AG08395 (cell line): Measurements from ENCODE around the gene MTUS2.

Experiments used
- DNase-seq: peaks from one replicate; pipeline ENCODE4 v3.0.0; 2012; ENCODE audit warnings: mixed read lengths, low spot score

MTUS2 gene

DNA sequence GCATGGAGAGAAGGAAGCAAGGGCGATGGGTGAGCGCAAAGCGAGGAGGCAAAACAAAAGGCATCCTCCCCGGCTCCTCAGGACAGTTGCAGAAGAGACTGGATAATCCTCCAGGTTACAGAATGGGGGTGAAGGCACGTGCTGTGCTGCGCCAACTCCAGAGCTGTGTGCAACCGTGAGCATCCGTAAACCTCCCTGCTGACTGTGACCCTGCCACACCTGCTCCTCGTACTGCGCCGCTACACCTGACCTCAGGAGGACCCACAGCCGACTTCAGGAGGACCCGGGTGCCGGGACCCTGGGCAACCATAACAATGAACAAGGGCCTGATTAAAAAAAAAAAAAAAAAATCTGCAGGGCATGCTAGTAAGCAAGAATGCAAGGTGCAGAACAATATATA, 706.6 kb downstream of the MTUS2 start:
- DNase-seq, result no peak

DNA sequence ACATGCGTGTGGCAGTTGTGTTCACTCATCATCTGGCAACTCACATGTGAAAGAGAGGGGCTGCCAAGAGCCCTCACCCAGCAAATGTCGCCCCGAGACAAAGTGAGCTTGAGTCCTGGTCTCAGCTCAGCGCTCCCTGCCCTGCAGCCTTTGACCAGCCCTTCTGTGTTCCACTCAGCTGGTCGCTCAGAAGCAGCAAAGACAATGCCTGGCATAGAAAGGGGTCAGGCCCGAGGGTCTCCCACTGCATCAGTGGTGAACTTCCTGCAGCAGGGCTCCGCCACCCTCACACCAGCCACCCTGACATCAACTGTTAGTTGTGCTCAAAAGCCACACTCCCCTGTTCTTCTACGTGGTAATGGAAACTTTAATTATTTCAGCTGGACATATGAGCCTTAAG, 707.4 kb downstream of the MTUS2 start:
- DNase-seq, result no peak

DNA sequence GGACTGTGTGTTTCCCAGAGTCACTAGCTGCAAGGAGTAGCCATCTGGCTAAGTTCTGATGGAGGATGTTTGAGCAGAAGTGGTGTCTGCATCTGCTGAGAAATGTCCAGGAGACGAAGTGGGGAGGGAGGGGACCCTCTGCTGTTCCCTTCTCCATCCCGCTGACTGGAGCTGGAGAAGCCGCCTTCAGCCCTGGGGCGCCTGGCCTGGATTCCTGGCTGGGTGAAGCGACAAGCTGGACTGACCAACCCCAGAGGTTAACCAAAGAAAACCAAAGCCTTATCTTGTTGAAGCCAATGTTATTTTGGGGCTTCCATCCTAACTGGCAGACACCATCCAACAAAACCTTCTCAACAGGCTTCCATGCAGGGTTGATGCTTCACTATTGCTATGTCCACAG, 707.8 kb downstream of the MTUS2 start:
- DNase-seq, result no peak

DNA sequence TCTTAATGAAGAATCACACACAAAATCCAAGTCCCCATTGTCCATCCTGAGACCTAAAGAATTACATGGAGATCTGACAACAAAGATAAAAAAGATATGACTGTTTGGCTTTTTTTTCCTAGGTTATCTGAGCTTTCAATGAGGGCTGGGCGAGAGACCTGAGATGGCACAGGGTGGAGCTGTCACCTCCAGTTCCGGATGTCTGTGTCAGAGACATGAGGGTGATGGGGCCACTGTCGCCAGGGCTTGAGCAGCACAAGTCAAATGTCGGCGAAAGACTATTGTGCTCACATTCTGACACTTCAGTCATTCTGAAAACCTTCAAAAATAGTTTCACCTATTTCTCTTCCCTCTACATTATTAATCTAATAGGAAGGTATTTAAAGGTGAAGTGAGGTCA, 709.6 kb downstream of the MTUS2 start:
- DNase-seq, result no peak

DNA sequence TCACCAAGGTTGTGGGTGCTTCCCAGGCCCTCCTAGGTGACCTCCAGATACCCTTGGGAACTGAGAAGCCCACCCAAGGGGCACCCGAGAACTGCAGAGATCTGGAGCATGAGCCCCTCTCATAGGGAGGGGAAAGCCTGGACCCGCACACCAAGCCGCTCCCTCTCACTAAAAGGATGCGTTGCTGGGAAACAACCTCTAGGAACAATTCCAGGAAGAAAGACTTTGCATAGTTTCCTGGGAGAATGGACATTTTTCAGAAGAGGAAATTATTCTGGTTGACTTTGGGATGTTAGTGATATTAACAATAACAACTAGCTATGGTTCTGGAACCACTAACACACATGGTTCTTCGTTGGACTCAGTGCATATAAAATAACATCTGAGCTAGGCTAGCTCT, 710.8 kb downstream of the MTUS2 start:
- DNase-seq, result no peak

DNA sequence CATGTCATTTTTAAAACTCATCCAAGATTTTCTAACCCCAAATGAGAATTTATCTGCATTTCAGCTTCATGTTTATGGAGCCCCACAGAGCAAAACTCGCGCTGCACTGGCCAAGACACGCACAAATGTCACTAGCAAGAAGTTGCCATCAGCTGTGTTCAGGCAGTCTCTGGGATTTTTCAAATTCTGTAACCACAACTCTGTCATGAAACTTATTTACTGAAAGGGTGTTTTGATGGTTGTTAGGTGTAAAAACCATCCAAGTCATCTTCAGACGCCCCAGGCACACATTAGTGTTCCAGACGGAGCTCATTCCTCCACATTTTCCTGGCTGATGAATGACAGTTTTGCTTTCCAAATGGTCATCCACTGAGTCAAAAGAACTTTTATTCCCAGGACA, 712.0 kb downstream of the MTUS2 start:
- DNase-seq, result peak; percentile 57

DNA sequence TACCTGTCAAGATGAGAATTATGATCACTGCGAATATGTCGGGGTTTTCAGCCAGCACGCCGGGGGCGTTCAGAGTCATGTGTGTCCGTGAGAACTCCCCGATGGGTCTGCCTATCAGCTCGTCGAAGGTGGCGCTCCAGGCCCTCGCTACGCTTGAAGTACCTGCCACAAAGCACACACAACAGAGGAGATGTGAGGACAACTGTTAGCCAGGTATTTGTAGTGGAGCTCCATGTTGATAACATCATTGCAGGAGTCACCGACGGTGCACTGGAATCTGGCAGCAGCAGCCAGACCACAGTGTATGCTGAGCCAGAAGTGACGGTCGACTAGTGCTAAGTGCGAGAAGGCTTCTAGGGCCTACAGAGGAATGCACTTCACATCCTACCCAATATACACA, 712.7 kb downstream of the MTUS2 start:
- DNase-seq, result no peak

DNA sequence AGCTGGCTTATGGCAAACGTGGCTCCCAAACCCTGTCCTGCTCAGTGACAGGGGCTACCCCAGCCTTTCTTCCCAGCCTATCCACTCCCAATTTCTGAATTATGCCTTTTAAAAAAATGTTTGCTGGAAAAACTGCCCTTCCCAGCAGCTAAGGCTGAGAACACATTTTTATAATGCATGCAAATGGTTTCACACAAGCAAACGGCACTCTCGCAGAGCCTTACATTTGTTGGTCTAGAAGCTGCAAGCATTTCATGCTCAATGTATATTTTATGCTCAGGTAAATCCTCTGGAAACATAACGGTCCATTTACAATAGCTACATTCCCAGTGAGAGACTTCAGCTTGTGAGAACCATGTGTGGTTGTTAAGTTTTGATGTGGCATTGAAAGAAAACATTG, 713.9 kb downstream of the MTUS2 start:
- DNase-seq, result no peak

DNA sequence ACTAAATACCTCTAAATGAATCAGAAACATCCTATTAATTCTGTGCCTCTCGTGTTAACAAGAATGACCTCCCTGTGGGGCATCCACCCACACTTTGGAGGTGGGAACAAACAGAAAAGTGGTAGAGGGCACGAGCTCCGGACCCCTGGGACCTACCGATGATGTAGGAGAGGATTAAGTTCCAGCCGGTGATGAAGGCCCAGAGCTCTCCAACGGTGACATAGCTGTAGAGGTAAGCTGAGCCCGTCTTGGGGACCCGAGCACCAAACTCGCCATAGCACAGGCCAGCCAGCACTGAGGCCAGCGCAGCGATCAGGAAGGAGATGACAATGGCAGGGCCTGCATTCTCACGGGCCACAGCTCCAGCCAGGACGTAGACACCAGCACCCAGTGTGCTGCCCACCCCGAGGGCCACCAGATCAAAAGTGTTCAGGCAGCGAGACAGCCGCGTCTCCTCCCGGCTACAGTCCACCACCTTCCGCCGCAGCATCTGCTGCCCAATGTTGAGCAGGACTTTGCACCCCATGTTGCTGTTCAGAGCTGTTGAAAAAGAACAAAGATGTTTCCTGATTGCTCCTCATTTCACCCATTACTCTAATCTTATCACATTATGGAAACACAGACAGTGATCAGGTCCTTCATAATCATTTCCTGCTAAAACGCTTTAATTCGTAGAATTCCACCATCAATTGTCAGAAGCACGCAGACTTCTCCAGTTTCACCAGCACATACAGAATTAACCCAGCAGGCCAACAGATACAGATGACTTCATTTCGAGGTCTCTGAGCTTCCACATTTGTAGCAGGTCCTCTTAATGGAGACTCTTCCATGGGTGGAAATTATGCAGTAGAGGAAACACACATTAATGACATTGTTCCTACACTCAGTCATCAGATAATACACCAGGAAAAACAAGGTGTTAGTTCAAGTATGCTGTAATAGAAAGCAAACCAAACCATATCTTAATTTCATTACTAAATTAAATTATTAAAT, 715.8 kb downstream of the MTUS2 start:
- DNase-seq, result no peak

DNA sequence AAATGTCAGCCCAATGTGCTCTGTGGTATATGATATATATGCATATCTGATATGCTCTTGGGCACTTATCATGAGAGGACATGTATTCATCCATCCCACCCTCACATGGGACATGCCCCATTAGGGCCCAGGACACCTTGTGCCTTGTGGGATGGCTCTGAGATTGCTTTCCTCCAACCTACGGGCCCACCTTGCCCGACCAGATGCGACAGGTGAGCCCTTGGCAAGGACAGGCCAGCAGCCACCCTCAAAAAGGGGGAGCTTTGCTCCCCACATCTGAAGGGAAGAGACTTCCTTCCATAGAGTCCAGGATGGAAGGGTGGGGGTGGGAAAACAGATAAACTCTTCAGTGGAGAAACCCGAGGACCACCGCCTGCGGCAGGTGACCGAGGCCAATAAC, 716.7 kb downstream of the MTUS2 start:
- no peak for DNase-seq

DNA sequence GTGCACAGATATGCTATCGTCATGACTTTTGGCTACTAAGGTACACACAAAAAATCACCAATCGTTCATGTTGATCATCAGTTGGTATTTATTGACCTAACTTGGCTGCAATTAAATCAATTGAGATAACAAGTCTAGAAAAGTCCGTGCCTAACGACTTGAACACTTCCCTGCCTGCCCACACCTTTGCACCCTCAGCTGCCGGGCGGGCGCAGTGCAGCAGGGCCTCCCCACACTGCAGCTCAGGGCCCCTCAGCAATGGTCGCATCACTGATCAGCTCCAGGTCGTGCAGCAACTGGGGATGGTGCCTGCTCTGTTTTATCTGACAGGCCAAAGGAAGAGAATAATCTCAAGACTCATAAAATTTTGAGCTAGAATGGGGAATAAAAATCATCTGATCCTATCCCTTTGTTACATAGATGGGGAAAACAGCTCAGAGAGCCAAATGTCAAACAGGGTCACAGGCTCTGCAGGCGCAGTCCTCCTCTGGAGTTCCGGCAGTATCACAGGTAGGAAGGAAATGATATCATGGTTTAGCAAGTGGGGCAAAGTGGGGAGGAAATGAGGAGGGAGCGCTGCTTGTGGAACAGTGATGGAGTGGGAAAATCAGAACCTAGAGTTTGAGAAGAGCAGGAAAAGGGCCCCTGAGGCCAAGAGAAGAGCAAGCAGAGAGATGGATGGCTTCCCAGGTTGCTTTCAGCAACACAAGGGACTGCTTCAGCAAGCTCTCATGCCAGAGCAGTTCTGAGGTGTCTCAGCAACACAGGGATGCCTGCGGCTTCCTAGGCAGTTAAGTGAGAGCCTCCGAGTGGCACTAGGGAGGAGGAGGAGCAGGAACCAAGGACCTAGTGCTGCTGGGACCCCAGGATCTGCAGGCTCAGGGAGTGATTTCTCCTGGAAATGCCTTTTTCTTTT, 717.9 kb downstream of the MTUS2 start:
- peak; percentile 44 for DNase-seq

DNA sequence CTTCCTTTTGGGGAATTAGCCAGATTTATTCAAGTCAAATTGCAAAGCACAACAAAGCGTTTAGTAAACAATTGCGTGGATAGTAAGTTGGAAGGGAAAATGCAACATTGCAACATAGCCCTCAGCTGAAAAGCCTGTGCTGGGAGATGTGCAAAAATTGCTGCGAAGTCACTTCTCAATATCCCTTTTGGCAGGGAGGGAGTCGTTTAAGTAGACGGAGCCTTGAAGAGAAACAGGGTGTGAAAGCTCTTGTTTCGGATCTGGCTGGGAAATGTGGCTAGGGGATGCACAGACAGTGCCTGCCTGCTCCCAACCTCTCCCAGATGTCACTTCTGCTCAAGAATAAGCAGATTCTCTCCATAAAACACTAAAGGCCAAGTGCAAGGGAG, 718.5 kb downstream of the MTUS2 start:
- DNase-seq, result peak; percentile 31

DNA sequence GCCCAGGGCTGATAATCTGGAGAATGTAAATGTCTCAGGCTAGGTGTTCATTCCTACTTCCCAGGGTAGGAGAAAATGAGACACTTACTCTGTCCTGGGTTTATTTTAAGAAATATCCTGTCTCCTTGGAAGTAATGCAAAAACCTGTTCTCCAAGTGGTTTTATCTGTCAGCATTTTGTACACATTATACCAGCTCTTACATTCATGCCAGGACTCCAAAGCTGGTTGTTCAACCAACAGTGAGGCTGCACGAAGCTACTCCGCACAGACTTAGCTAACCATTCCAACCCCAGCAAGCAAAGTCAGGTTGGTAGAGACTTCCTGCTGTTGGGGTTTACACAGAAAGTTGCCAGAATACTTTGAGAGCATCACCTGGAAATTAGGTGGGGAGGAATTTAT, 719.7 kb downstream of the MTUS2 start:
- no peak for DNase-seq

DNA sequence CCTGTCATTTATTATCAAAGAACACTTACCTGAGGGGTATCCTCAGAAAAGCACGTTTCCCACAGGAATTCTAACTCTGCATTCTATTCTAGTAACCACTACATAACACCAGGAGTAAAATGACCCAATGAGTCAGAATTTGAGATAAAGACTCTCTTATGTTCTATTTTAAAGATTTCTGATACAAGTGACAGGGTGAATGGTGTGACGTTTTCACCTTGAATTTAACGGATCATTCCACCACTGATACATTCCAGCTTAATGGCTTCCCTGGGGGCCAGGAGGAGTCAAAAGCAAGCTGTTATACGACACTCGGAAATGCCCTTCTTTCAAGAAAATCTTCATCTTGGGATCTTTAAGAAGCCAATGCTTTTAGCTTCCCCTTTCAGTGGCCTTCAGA, 720.2 kb downstream of the MTUS2 start:
- no peak for DNase-seq

DNA sequence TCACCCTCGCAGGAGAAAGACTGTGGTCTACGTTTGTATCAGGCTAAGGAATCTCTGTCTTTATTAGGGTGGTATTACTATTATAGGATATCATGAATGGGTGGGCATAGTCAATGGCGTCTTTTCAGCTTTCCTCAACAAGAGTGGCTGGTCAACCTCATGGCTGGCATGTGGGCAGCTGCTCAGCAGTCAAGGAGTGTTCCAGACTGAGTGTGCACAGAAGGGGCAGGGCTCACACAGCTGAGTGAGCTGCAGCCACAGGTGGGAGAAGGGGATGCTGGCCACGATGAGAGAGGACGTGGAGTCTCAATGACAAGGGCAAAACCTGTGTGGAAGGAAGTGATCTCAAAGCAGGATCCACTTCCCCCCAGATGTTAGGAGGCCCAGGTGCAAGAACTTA, 720.7 kb downstream of the MTUS2 start:
- DNase-seq, result no peak

DNA sequence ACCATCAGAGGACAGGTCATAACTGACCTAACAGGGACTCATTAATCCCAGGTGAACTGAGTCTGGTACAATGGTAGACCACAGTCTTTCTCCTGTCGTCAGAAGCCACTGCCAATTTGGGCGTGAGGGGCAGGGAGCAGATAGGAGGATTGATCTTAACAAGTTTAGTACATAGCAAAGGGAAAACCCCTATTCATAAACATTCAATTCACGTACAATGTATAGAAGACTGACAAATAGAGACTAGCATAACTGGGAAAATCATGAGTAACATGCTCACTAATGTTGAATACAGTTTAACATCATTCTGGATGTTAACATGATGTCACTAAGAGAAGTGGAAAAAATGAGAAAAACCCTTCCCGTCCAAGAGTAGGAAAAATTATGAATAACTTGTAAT, 721.3 kb downstream of the MTUS2 start:
- no peak for DNase-seq

DNA sequence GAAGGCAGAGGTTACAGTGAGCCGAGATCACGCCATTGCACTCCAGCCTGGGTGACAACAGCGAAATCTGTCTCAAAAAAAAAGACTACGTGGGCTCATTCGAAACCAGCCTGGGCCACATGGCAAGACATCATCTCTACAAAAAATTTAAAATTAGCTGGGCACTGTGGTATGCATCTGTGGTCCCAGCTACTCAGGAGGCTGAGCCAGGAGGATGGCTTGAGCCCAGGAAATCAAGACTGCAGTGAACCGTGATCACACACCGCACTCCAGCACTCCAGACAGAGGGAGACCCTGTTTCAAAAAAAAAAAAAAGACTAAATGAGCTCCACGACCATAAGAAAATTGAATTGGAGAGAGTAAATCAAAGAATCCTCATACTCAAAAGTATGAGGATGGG, 722.2 kb downstream of the MTUS2 start:
- DNase-seq, result no peak

DNA sequence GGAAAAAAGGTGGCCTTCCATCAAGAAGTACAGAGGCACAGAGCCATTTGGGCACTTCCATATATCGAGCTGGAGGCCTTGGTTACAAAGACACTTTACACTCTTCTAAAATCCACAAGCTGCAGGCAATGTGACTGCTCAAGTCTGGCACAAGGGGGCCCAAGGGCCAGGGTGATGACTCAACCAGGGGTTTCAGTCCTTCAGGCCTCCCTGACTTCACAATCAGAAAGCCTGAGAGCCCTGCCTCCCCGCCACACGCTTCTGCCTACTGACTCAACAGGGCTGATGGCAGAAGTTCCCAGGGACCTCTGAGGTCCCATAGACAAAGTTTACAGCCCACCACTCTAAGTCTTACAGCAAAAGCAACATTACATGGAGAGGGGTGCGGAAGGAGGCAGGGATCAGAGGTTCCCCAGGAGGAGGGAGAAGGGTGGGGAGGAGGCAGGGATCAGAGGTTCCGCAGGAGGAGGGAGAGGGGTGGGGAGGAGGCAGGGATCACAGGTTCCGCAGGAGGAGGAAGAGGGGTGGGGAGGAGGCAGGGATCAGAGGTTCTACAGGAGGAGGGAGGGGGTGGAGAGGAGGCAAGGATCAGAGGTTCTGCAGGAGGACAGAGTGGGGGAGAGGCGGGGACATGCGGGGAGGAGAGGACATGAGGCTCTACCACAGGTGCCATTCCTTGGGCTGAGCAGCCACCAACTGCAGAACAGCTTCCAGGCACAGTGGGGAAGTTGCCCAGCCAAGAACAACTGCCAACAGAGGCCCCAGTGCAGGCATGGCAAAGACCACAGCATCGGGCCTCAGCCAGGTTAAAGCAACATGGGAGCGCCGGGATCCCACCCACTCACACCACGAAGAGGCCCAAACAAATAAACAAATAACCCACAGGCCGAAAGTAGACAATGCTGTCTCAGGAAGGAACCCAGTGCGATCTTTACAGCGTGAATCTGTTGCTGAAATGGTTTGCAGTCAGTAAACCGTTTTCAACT, 723.4 kb downstream of the MTUS2 start:
- DNase-seq, result no peak

DNA sequence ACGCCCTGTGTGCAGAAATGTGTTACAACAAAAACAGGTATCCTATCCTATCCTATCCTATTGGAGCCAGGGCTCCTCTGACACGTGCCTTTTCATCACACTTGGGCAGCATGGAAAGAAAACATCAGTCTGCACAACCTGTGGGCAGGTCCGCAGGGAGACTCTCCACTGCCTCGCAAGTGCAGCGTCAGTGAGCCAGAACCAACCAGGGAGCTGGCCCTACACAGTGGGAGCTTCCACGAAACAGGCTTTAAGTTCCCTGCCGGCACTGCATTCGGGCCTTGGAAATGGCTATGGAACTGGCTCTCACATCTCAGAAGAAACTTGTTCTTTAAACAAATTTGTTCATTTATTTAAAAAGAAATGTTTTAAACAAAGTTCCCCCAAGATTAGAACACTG, 725.8 kb downstream of the MTUS2 start:
- DNase-seq, result no peak

DNA sequence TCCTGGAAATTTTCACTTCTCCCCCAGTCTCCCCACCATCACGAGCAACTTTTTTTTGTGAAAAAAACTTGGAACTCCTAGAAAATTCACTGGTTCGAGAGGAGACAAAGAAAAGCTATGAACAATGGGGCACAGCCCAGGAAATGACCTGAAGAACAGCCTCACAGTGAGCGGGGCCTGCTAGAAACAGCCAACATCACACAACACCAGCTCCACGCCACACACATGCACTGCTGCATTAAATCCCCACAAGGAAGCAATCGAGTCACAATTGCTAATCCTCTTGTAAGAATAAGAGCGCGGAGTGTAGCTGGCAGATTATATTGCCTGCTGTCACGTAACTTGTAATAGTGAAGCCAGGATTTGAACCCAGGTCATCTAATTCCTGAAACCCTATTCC, 726.5 kb downstream of the MTUS2 start:
- no peak for DNase-seq

DNA sequence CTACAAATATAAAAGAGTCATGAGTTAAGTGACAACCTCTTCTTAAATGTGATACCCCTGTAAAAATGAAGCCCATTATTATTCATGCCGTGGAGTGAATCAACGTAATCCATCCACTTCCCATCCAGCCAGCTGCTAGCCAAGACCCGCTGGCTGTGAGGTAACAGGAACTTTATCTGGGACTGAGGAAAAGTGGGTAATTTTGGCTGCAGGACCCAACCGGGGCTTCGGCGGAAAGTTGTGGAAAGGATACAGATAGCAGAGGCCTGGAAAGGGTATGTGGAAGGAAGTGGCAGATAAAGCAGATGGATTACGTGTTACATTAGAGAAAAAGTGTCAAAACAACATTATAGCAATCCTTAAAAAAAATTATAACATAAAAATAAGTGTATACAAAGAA, 727.0 kb downstream of the MTUS2 start:
- no peak for DNase-seq

DNA sequence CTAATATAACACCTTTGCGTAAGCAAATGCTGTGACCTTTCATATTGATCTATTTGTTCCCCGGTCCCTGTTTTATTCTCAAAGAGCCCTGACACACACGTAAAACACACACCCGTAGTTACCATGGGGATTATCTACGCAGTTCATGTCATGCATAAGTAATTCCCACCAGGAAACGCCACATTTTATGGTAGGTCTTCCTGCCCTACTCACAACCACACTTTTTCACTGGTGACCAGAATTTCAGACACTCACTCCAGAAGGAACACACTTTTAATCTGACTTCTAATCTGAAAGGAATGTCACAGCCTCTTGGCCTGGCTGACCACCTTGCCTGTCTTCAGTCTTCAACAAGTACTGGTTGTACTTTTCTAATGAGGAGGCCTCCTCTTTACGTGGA, 728.6 kb downstream of the MTUS2 start:
- DNase-seq, result no peak
